ENCODE measurements around the gene RARS2. TPM values are rescaled to one million over a fixed set of nuclear protein-coding genes. Genes with fewer than 3 reads are reported as not detected.

The RARS2 gene
- total RNA-seq, 1 donor from 2014 or later, result 34.2 TPM

DNA sequence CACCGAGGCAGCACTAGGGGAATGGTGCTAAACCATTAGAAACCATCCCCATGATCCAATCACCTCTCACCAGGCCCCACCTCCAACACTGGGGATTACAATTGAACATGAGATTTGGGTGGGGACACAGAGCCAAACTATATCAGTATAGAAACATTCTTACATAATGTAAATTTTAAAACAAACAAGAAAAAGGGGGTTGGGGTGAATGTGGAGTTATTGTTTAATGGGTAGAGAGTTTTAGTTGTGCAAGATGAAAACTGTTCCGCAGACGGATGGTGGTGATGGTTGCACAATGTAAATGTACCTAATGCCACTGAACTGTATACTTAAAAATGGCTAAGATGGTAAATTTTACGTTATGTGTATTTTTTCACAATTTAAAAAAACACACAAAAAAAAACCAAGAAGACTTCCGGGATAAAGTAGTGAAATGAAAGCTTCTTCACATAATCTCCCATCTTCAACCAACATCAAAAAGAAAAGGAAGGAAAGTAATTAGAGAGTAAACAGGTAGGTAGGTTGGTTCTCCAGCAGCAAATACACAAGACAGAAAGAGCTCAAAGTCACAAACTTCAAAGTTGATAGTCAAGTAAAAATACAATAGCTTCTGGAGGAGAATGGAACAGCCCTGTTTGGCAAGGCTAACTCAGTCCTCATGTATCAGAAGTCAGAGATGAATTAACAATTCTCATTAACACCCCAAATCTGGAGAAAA lies 16.3 kb downstream of the RARS2 start:
- DNase-seq, result no peak

DNA sequence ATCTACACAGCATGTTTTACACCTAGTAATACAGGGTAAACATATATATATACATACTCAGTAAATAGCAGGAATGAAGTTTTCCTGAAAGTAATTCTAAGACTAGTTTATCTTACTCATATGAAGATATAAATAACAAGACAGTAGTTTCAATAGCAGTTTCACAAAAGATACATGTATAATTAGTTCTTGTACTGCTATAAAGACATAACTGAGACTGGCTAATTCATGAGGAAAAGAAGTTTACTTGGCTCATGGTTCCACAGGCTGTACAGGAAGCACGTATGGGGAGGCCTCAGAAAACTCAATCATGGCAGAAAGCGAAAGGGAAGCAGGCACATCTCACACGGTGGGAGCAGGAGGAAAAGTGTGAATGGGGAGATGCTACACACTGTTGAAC lies 16.9 kb downstream of the RARS2 start:
- DNase-seq, result no peak

DNA sequence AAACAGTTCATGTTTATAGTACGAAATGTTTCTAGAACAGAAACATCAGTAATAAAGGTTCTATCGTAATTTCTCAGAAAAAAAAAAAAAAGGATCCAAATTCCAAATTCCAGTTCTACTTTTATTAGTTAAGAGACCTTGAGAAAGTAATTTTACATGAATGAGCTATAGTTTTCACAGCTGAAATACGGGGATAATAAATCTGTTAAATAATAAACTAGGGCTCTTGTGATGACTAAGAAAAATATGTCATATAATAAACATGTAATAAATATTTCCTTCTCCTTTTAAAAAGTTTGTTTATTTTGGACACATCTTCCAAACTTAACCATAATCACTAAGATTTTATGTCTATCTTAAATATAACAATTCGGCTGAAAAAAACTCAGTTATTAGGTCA lies 17.8 kb downstream of the RARS2 start:
- DNase-seq, result no peak

DNA sequence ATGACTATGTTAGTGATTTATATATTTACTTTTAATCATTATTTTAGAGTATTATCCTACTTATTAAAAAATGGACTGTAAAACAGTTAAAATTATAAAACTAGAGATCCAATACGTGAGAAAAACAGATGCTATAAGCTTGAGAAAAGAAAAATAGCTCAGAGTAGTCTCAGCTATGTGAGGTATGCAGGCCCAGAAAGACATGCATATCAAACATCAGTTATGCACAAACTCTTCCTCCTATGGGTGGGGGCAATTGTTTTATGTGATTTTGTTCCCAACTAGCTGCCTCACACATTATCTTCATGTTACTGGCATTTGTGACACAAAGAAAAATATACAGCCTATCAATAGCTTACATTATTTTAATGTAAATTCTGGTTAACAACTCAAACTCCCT lies 28.8 kb downstream of the RARS2 start:
- no peak for DNase-seq

DNA sequence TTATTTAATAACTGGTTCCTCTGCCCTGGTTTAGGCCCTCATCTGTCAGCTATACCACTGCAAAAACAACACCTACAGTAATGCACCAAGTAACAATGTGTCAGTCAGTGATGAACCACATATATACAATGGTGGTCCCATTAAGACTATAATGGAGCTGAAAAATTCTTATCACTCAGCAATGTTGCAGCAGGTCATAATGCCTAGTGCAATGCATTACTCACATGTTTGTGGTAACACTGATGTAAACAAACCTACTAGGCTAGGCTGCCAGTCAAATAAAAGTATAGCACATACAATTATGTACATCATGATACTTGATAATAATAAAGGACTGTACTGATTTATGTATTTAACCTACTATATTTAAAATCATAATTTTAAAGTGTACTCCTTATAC lies 31.3 kb downstream of the RARS2 start:
- no peak for DNase-seq

DNA sequence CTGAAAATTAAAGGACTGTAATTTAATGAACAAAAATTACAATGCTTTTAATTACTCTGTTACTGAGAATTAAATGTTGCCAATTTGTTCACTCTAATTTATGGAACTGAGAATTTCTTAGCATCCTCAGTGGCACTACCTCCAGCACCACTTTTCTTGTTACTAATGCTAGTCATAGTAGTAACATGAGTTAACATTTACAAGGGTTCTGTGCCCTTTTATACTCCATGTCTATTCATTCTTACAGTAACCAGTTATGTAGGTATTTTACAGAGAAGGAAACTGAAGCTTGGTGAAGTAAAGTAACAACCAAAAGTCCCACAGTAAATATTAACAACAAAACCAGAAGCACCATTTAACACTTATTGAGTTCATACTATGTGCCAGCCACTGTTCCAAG lies 34.3 kb downstream of the RARS2 start:
- DNase-seq, result no peak

DNA sequence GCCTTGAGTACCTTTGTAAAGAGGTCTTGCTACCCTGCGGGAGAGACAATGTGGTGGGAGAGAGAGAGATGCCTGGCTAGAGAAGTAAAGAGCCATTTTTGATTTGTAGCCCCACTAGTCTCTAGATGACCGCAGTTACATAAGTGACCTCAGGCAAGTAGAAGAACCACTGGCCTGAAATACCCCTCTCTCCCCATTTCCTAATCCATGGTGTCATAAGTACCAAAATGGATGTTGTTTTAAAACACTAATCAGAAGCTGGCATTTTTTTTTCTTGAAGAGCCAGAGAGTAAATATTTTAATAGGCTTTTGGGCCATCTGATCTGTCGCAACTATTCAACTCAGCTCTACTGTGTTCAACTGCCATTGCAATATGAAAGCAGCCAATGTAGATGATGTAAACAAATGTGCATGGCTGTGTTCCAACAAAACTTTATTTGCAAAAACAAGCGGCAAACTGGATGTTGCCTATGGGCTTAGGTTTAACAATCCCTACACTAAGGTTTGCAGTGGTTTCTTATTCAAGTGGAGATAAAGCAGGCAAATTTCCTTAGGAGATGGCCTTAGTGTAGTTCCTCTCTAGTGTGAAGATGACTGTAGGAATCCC lies 36.5 kb downstream of the RARS2 start:
- no peak for DNase-seq

DNA sequence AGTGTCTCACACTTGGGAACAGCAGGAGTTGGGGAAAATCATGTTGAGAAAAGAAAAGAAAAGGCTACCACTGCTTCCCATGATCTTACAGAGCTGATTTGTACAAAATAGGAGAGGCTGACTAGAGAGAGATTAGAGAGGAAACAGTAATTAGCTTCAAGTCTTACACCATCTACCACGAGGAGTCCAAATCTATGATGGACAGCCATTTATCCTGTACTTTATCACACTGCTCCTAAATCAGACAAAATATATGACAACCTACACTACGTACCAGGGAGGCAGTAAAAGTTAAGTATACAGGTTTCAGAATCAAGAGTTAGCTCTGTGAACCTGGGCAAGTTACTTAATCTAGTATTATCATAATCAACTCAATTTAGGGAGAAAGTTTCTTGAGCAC lies 38.0 kb downstream of the RARS2 start:
- no peak for DNase-seq

DNA sequence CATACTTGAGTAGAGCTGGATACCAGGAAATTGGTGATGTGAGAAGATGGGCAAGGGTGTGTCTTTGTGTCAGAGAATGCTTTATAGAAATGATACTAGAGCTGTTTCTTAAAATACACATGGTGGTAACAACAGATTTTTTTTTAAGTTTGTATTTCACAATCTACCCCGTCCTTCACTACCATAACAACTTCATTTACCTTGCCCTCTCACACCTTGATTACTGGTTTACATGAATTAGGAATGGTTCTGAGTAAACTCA lies 45.4 kb downstream of the RARS2 start:
- DNase-seq, result no peak

DNA sequence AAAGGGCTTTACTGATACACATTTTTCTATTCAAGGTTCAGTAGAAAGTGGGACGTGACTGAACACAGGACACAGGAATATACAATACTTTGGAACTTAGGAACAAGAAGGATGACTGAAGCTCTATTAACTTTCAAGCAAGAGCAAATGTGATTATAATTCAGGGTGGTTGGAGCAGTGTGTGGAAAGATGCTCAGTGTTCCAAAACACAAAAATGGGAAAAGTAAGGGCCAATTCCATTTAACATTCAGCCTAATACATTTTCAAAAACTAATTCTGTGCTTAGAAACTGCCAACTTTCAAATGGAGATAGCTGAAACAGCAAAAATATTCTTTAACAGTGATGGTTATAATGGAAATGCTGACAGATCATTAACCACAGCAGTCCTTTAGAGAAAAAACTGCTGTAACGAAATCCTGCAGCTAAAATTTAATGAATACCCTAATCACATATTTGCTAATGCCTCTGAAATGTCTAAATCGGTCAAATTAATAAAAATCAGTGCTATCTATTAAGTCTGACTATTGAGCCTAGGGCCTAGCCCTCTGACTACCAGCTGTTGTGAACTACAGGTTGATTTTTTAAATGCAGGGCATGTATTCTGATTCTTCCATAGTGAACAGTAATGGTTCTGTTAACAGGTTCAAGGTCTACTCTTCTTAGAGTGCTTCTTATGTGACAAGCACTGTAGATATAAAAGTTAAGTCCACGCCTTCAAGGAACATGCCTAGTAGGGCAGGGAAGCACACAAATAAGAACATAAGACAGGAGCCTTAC lies 45.9 kb downstream of the RARS2 start:
- DNase-seq, result no peak

DNA sequence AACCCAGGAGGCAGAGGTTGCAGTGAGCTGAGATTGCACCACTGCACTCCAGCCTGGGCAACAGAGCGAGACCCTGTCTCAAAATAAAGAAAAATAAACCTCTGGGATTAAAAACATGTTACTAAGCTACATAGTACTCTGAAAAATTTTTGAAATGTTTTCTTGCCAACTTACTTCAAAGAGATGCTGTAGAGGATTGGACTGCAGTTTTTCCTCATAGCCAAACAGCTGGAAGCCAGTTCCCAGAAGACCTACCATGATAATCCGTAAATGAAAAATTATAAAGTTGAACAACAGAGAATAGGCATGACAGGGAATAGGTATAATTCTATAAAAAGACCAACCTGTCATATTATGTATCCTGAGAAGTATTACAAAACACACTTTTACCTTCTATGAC lies 48.0 kb downstream of the RARS2 start:
- no peak for DNase-seq

DNA sequence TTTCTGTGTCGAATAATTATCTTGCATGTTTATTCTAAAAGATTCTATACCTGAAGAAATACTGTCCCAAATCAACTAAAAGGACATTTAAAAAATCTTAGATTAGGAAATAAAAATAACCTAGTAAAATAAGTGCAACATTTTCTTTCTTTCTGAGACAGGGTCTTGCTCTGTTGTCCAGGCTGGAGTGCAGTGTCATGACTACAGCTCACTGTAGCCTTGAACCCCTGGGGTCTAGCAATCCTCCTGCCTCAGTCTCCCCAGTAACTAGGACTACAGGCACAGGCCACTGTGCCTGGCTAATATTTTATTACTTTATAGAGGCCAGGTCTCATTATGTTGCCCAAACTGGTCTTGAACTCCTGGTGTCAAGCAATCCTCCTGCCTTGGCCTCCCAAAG lies 48.7 kb downstream of the RARS2 start:
- DNase-seq, result no peak

DNA sequence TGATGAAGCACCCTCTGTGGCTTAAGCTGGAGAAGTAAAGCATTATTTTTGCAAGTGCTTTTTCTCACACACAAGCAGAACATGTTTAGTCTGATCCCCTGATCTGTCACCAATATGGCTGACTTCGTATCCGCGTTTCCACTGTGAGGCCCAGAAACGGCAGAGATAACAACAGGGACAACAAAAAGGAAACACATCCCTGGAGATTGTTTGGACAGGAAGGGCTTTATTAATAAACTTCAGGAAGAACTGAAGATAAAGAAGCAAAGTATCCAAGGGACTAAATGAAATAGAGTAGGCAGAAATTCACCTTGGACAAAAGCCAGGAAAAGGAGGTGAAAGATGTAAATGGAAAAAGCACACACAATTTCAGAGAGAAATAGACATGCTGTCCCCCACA lies 49.2 kb downstream of the RARS2 start:
- DNase-seq, result no peak

DNA sequence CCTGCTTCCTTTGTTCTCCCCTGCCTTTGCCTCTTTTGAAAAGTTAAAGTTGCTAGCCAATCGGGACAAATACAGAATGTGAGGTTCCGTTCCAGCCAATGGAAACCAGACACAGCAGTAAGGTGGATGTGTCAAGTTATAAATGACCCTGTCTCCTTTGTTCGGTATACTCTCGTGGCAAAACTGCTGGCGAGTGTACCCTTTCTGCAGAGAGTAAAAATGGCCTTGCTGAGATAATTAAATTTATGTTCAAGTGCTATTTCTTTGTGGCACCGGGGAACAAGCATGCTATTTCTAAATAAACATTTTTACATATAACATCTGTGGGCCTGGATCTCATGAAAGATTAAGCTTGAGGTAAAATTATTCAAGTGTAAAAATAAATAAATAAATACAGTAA lies 50.2 kb downstream of the RARS2 start:
- no peak for DNase-seq

DNA sequence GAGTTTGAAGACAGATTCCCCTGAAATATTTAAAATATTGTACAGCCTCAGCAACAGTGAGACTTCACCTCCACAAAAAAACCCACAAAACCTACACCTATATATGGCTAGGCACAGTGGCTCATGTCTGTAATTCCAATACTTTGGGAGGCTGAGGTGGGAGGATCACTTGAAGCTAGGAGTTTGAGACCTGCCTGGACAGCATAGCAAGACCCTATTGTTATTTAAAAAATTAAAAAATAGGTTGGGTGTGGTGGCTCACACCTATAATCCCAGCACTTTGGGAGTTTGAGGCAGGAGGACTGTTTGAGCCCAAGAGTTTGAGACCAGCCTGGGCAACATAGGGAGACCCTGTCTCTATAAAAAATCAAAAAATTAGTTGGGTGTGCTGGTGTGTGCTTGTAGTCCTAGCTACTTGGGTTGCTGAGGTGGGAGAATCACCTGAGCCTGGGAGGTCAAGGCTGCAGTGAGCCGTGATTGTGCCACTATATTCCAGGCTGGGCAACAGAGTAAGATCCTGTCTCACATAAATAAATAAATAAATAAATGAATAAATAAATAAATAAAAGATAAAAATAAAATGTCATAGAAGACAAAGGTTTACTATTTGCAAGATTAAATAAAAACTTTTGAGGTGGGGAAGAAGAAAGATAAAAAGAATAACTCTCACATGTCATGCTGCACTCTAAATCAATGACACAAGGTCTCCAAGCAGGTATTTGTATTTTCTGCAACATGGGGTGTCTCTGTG lies 51.1 kb downstream of the RARS2 start:
- DNase-seq, result no peak

DNA sequence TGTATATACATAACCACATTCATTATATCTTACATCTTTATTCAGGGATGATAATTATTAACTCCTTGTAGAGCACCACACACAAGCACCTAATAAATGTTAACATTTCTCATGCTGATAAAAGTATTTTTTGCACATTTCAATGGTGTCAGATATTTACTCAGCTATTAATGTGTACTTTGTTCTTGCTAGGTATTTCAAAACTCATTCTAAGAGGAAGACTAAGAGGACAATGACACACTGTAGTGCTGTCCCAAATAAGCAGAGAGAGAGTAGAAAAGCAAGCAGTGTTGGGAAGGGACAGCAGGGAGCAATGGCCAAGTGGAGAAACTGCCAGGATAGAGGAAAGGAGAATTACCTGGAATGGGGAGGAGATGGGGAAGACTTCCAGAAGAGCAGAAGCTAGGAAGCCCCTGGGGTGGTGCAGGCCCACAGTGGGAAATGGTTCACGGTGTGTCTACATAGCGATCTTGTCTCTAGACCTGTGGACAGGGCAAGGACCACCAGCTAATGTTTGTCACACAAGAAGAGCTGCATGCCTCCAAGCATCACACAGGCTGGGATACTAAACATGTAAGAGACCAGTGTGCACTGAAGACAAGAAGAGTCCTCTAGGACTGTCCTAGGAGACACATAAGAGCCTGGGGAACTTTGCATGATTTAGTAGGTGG lies 55.3 kb downstream of the RARS2 start:
- no peak for DNase-seq

DNA sequence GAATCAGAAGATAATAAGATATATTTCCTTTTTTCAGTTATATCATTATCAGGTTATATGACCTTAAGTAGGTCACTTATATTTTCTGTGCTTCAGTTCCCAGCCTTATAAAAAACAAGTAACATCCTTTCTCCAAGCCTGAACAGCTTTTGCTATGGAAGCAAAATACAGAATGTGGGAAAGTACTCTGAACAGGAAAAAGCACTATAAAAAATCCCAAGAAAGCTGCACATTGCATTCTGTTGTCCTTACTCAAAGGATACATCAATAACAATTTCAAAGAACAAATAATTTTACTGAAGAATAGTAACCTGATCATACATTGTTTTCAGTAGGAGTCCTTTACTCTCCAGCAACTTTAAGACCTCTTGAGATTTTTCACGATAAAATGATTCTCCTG lies 60.6 kb downstream of the RARS2 start:
- DNase-seq, result no peak

DNA sequence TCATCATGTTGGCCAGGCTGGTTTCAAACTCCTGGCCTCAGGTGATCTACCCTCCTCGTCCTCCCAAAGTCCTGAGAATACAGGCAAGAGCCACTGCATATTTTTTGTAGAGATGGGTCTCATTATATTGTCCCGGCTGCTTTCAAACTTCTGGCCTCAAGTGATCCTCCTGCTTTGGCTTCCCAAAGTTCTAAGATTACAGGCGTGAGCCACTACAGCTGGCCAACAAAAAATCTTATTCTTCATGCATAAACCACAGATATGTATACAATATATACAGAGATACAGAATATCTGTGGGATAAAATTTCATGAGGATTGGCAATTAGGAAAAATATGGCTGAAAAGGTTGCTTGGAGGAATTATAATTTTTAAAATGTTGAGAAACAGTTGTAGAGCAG lies 67.1 kb downstream of the RARS2 start:
- peak; percentile 34 for DNase-seq

DNA sequence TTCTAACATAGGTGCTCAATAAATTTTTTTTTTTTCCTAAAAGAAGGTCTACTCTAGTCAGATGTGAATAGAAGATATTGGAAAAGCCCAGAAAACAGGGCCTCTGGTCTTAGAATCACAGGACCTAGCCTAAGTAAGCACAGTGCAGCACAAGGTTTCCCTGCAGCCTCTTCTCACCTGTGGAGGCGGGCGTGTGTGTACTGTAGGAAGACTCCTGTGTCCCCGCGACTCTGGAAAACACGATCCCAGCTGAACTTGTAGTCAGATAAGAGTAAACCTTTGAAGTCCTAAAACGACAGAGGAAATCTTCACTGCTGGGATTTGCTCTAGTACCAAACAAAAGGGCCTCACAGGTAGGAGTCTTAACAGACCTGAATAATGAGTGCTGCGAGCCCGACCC lies 71.3 kb downstream of the RARS2 start:
- no peak for DNase-seq

DNA sequence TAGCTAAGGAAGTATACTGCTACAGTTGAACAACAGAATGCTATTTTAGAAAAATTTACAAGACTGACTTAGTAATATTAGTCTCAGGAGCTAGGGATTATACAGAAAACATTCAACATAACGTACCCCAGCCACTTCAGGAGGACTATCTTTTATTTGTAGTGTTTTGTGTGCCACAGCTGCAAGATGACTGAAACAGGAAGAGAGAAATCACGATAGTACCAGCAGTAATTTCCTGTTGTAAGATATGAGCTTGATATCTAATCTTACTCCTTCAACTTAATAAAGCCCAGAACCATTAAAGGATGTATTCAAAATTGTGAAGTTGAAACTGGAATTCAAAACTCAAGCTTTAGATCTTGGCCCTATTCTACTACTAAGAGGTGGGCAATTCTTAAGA lies 75.0 kb downstream of the RARS2 start:
- DNase-seq, result no peak

DNA sequence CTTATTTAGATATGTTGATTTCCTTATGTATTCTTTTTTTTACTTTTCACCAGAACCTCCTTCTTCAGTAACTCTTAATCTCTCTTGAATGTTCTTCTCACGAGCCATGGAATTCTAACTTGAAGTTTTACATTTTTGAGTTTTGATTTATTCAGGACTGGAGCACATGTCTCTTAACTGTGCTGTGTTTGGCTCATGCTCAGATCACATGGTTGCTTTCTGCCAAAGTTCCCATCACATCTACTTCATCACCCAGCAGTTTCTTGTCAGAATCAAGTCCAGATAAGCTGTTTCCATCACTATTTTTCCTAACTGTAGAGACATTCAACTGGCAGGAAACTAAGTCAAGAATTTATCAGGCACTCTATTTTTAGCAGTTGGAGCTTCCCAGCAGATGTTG lies 85.3 kb downstream of the RARS2 start:
- DNase-seq, result no peak

DNA sequence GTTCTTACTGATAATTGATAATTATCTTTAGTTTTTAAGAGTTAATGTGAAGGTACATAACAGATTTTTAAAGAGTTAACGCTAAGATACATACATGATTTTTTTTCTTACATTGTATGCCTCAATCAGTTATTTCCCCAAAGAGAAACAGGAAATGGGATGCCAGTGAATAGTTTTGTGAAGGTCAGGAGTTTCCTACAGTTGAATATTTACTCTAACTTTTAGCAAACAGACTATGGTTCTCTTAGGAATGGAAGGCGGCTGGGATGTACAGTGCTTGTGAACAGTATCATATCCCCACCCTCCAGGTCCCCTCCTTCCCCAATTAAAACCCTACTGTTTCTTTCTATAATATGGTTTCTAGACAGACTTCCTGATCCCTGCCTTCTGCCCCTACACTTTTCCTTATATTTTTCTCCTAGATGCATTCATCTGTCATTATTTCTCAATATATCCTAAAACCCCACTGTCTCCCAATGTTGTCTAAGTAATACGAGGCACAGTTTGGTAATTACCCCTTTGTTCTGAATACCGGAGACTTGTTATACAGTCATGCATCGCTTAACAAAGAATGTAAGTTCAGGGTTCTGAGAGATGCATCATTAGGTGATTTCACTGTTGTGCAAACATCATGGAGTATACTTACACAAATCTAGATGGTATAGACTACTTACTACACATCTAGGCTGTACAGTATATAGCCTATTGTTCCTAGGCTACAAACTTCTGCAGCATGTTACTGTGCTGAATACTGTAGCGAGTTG lies 87.8 kb downstream of the RARS2 start:
- no peak for DNase-seq
